ENCODE measurements around the gene KLHL10. TPM values are rescaled to one million over a fixed set of nuclear protein-coding genes. Genes with fewer than 3 reads are reported as not detected.
"Not testable (repeated sequence)": the region's sequence is repeated elsewhere in the genome, so short reads cannot be mapped to it uniquely, and the experiment has no call there.

The KLHL10 gene
- total and polyA plus RNA-seq, 2 of the 4 experiments (the other 2 are of a cell fraction) = 0.18 TPM; not detected in 1

DNA sequence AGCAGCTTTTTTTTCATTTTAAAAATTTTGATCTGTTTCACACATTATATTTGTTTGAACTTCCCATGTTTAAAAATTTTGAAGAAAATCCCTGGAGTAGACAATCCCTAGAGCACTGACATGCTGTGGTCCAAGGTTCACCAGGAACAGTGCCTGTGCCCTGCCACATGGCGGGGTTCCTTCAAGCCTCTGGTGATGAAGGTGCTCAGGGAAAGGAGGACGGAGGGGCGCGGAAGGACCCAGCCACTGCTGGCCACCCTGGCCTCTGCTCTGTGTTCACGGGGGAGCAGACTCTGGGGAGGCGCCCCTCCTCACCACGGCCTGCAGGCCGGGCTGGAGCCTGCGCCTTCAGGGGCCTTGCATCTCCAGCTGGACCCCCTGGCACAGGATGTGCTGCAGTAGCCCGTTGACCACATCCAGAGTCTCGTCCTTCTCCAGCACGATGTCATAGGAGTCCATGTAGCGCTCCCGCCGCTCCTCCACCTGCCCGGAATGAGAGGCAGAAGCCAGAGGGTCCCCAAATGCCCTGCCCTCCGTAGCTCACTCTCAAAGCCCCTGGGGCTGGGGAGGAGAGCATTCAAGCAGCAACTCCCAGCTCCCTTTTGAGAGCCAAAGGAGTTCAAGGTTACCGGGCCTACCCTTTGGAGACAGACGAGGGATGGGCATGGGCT is 12.3 kb upstream of the KLHL10 start:
- H3K56ac ChIP-seq (ENCODE audit: extremely low read depth, insufficient read depth, low read length) = no peak overlapping the region
- H4K5ac ChIP-seq (ENCODE audit: low read depth, low read length) = no peak overlapping the region
- POLR2A ChIA-PET (ENCODE audit: unreplicated experiment) = no interaction called here
- peaks cover 21% of the 10 kb centered on the region for H4K20me1 ChIP-seq (ENCODE audit: insufficient read depth, low read length)
- no CpG with 5 or more reads among the region's 19 CpGs for WGBS, 2 experiments (ENCODE audit: extremely low coverage in 2 of 2, insufficient read length in 1 of 2)
- peaks cover 34% of the 10 kb centered on the region for H3K36me3 ChIP-seq (ENCODE audit: control insufficient read depth, insufficient read depth, low read length)
- H3K4me2 ChIP-seq (ENCODE audit: low read depth, low read length) = no peak overlapping the region
- H3K27ac ChIP-seq (ENCODE audit: insufficient read depth, low read length) = no peak overlapping the region
- no peak overlapping the region for H2BK20ac ChIP-seq (ENCODE audit: low read depth, low read length)
- no peak overlapping the region for H3K4ac ChIP-seq (ENCODE audit: low read depth, low read length)
- H2BK15ac ChIP-seq (ENCODE audit: low read depth, low read length) = no peak overlapping the region
- H3K14ac ChIP-seq (replicated peaks; ENCODE audit: low read depth, low read length) = no peak overlapping the region
- H2BK120ac ChIP-seq (ENCODE audit: low read depth, low read length) = no peak overlapping the region
- no peaks in the 10 kb centered on the region for H3K27me3 ChIP-seq (ENCODE audit: control insufficient read depth, insufficient read depth, low read length)
- no peak for DNase-seq
- H3K79me1 ChIP-seq (ENCODE audit: low read depth in 1 of 2, low read length in 2 of 2) = peaks cover 0 to 24% of the 10 kb centered on the region in 2 experiments; a peak in 3 of 4 replicates
- TF ChIP-seq SMC3 (IDR thresholded peaks at IDR 0.05; ENCODE audit: low read depth, low read length) (no peak), RAD21 (IDR thresholded peaks at IDR 0.05; ENCODE audit: low read length) (no peak), NFE2L2 (IDR thresholded peaks at IDR 0.05; ENCODE audit: low read depth, low read length) (no peak), USF2 (IDR thresholded peaks at IDR 0.05; ENCODE audit: low read depth, low read length) (no peak), MAZ (IDR thresholded peaks at IDR 0.05; ENCODE audit: borderline replicate concordance, low read depth, low read length) (no peak)
- TF ChIP-seq, protein P1, sequence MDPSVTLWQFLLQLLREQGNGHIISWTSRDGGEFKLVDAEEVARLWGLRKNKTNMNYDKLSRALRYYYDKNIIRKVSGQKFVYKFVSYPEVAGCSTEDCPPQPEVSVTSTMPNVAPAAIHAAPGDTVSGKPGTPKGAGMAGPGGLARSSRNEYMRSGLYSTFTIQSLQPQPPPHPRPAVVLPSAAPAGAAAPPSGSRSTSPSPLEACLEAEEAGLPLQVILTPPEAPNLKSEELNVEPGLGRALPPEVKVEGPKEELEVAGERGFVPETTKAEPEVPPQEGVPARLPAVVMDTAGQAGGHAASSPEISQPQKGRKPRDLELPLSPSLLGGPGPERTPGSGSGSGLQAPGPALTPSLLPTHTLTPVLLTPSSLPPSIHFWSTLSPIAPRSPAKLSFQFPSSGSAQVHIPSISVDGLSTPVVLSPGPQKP (IDR thresholded peaks at IDR 0.05; ENCODE audit: borderline replicate concordance, low read depth, low read length) = no peak
- H2AK9ac ChIP-seq (replicated peaks; ENCODE audit: low read depth, low read length, poor library complexity) = no peak overlapping the region
- H3K4me1 ChIP-seq (ENCODE audit: control insufficient read depth, insufficient read depth, low read length) = peaks cover 2% of the 10 kb centered on the region; the same call in 1 of the 2 replicates
- no peak overlapping the region for H3K18ac ChIP-seq (ENCODE audit: low read depth, low read length)
- no peak overlapping the region for H3K23ac ChIP-seq (ENCODE audit: low read depth, low read length)
- H3K9me1 ChIP-seq (ENCODE audit: insufficient read depth, low read length) = peaks cover 9% of the 10 kb centered on the region
- H3K4me3 ChIP-seq (ENCODE audit: insufficient read depth, low read depth, low read length) = no peak overlapping the region
- no peaks in the 10 kb centered on the region for H3K9me3 ChIP-seq (ENCODE audit: control insufficient read depth, insufficient read depth, low read length)
- no peak for ATAC-seq (ENCODE audit: low read depth)
- no peak overlapping the region for H4K91ac ChIP-seq (ENCODE audit: insufficient read depth, low read depth, low read length)
- intact Hi-C loops (cut with micrococcal nuclease) = no loop called here
- BruUV-seq (replicated peaks) = no TSS peak
- dilution Hi-C loops (cut with HindIII; ENCODE audit: low sequenced_read_pairs, unreplicated experiment) = no loop called here
- in situ Hi-C loops (cut with MboI; ENCODE audit: low sequenced_read_pairs) = no loop called here
- CTCF ChIA-PET = no interaction called here
- no peak overlapping the region for H2BK5ac ChIP-seq (ENCODE audit: low read depth, low read length, poor library complexity, severe bottlenecking)
- H4K8ac ChIP-seq (ENCODE audit: low read depth in 2 of 2, low read length in 2 of 2) = no peak overlapping the region
- no peak overlapping the region for H2AFZ ChIP-seq (replicated peaks; ENCODE audit: low read length, poor library complexity)
- no peak overlapping the region for H2AK5ac ChIP-seq (ENCODE audit: low read depth, low read length)
- no peak overlapping the region for H3K9ac ChIP-seq (ENCODE audit: low read depth, low read length)

DNA sequence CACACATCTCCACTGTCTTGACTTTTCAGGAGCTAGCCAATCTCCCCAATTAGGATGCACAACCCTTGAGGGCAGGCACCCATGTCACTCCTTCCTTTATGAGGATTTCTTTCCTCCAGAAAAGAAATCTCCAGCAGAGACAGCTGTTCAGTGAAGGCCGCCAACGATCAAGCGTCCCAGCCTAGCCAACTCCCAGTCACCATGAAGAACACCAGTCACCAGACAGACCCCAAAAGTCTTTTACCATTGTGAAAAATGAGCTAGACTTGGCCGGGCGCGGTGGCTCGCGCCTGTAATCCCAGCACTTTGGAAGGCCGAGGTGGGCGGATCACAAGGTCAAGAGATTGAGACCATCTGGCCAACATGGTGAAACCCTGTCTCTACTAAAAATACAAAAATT is 7.7 kb upstream of the KLHL10 start:
- H3K27ac ChIP-seq (ENCODE audit: insufficient read depth, low read length); H3K9me3 ChIP-seq (ENCODE audit: control insufficient read depth, insufficient read depth, low read length); H3K27me3 ChIP-seq (ENCODE audit: control insufficient read depth, insufficient read depth, low read length); H3K4me3 ChIP-seq (ENCODE audit: insufficient read depth, low read depth, low read length); BruUV-seq (replicated peaks); H4K91ac ChIP-seq (ENCODE audit: insufficient read depth, low read depth, low read length); H4K20me1 ChIP-seq (ENCODE audit: insufficient read depth, low read length); H3K4me2 ChIP-seq (ENCODE audit: low read depth, low read length); CTCF ChIA-PET; H3K23ac ChIP-seq (ENCODE audit: low read depth, low read length); POLR2A ChIA-PET (ENCODE audit: unreplicated experiment); H3K79me1 ChIP-seq (ENCODE audit: low read depth in 1 of 2, low read length in 2 of 2); H2BK20ac ChIP-seq (ENCODE audit: low read depth, low read length); H3K4ac ChIP-seq (ENCODE audit: low read depth, low read length); H3K14ac ChIP-seq (replicated peaks; ENCODE audit: low read depth, low read length); H4K8ac ChIP-seq (ENCODE audit: low read depth in 2 of 2, low read length in 2 of 2); ATAC-seq (ENCODE audit: low read depth); H2AK9ac ChIP-seq (replicated peaks; ENCODE audit: low read depth, low read length, poor library complexity); H3K4me1 ChIP-seq (ENCODE audit: control insufficient read depth, insufficient read depth, low read length); H2AK5ac ChIP-seq (ENCODE audit: low read depth, low read length); H4K5ac ChIP-seq (ENCODE audit: low read depth, low read length); intact Hi-C loops (cut with micrococcal nuclease); H2BK5ac ChIP-seq (ENCODE audit: low read depth, low read length, poor library complexity, severe bottlenecking); H2AFZ ChIP-seq (replicated peaks; ENCODE audit: low read length, poor library complexity); H3K18ac ChIP-seq (ENCODE audit: low read depth, low read length); dilution Hi-C loops (cut with HindIII; ENCODE audit: low sequenced_read_pairs, unreplicated experiment); H3K9ac ChIP-seq (ENCODE audit: low read depth, low read length); in situ Hi-C loops (cut with MboI; ENCODE audit: low sequenced_read_pairs); H3K56ac ChIP-seq (ENCODE audit: extremely low read depth, insufficient read depth, low read length); DNase-seq; H2BK120ac ChIP-seq (ENCODE audit: low read depth, low read length); H2BK15ac ChIP-seq (ENCODE audit: low read depth, low read length): not testable (repeated sequence)
- Histone ChIP-seq H3K36me3 (ENCODE audit: control insufficient read depth, insufficient read depth, low read length) (peaks cover 24% of the 10 kb centered on the region), H3K9me1 (ENCODE audit: insufficient read depth, low read length) (peaks cover 11% of the 10 kb centered on the region)
- 50% methylated on average over 2 of the region's 10 CpGs; no CpG with 5 or more reads in 1 of the 2 experiments for WGBS, 2 experiments (ENCODE audit: extremely low coverage in 2 of 2, insufficient read length in 1 of 2)

Data from IMR-90 (cell line).